H1 (cell line): ENCODE data around the gene PDK2. TPM values are rescaled to one million over a fixed set of nuclear protein-coding genes. Genes with fewer than 3 reads are reported as not detected.

Source experiments
- CHD2 ChIP-seq: IDR thresholded peaks from 2 replicates; pipeline ENCODE4 v1.6.1; 2012; ENCODE audit warnings: low read length, improper control_type of control experiment
- CREB1 ChIP-seq: IDR thresholded peaks from 2 replicates; pipeline ENCODE4 v1.6.1; 2012; ENCODE audit warnings: inconsistent platforms
- E2F6 ChIP-seq: IDR thresholded peaks from 2 replicates; pipeline ENCODE4 v1.6.1; 2012; ENCODE audit warnings: inconsistent platforms
- MAX ChIP-seq: IDR thresholded peaks from 2 replicates; pipeline ENCODE4 v1.6.1; 2012; ENCODE audit warnings: inconsistent platforms
- NRF1 ChIP-seq: IDR thresholded peaks from 2 replicates; pipeline ENCODE4 v1.6.1; 2011; ENCODE audit warnings: mild to moderate bottlenecking, low read depth, low read length, improper control_type of control experiment
- polyA plus RNA-seq, 7 experiments: library from polyadenylated mRNA; depleted of rRNA in 3 of 7; stranded (reverse) in 5 of 7; unstranded in 2 of 7; fragments of >200 nt in 5 of 7; fragments of 200-250 nt in 2 of 7; gene quantifications; 1 replicate in 5 of 7; 2 replicates in 1 of 7; 4 replicates in 1 of 7; pipeline versions ENCODE4 v1.2.1 to v1.2.3, GENCODE V29; 2011 to 2013; ENCODE audit warnings: missing spikeins in 2 of 7, mixed read lengths in 2 of 7
- total RNA-seq: library from RNA; stranded (reverse); fragmentation: NEBNext Ultra II Directional; extraction: Animal tissue kit (Norgen Biotek cat#: 25700); gene quantifications from 2 replicates; pipeline ENCODE4 v1.2.1, GENCODE V29; 2021

The PDK2 gene
- total and polyA plus RNA-seq, 2 of the 8 experiments (the other 6 are each of a cell fraction or from before 2014, with no cell fraction given) = 18.3 to 121 TPM

- TF ChIP-seq E2F6 (0 out of 2 replicates have a peak, but pooled peaks have one; percentile 25), CHD2 (no peak), CREB1 (no peak), NRF1 (no peak), MAX (0 out of 2 replicates have a peak, but pooled peaks have one; percentile 35)
Observed at GRCh38 chr17:50148226-50149090, 53.3 kb downstream of the PDK2 start (continued).
